Suppressor macrophage treated with lipopolysaccharide for 1 hour (primary cell): ENCODE measurements around the gene SMIM34.

ENCODE experiments used
- DNase-seq, 3 donors: peaks; one replicate each; pipeline ENCODE4 v3.0.0-alpha.2; 2020 to 2022

Gene SMIM34

DNA sequence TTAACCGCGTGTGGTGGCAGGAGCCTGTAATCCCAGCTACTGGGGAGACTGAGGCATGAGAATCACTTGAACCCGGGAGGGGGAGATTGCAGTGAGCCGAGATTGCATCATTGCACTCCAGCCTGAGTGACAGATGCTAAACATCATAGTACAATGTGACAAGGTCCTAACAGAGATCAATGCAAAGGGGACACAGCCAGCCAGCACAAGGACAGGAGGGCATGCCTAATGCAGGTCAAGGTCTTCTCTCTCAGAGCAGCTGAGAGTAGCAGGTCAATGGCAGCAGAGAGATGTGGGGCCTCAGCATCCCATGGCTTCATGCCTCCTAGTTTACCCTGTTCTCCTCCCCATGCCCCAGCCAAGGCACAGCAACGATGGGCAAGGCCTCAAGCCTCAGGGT, 51.4 kb downstream of the SMIM34 start:
- DNase-seq = no peak

DNA sequence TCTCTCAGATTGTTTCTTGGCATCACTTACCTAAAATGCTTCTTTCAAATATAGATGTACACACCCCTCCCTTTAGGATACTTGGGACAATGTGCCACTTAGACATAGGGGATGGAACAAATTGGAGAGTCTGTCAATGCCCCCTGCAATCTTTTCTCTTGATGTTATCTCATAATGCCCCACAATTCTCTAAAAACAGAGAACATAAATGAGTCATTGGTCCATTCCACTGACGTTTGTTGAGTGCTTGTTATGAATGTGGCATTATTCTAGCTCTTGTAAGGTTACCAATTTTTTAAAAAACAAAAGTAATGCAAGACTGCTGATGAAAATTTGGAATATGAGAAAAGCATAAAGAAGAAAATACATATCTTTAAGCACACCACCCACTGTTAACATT, 54.0 kb downstream of the SMIM34 start:
- no peak for DNase-seq
